Measurements from ENCODE around the gene DHX30.

The DHX30 gene

GRCh38 chr3:47852604-47853602 is 50.0 kb downstream of the DHX30 start:
- DNase-seq (ENCODE audit: low read depth) = no peak

GRCh38 chr3:47854267-47854666 is 51.3 kb downstream of the DHX30 start:
- DNase-seq (ENCODE audit: low read depth) = no peak

- no peak for DNase-seq (ENCODE audit: low read depth)
Observed at GRCh38 chr3:47854720-47855455, 52.0 kb downstream of the DHX30 start.

- DNase-seq (ENCODE audit: low read depth) = no peak
Observed at GRCh38 chr3:47855461-47856383, 52.8 kb downstream of the DHX30 start.

DNA sequence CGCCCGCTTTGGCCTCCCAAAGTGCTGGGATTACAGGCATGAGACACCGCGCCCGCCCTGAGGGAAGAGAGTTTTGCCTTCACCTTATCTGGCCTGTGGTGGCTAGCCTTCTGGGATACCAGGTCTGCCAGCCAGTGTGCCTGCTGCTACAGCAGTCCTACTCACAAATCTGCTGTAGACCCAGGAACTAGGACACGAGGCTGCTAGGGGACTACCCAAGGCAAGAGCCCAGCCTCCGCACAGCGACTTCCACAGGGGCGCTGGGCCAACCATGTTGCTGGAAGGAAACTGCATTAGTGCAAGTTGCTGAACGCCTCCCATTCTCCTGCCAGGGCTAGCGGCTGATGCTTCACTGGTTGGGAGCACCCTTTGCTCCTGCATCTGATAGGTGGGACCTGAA is 53.7 kb downstream of the DHX30 start:
- DNase-seq (ENCODE audit: low read depth) = no peak

DNA sequence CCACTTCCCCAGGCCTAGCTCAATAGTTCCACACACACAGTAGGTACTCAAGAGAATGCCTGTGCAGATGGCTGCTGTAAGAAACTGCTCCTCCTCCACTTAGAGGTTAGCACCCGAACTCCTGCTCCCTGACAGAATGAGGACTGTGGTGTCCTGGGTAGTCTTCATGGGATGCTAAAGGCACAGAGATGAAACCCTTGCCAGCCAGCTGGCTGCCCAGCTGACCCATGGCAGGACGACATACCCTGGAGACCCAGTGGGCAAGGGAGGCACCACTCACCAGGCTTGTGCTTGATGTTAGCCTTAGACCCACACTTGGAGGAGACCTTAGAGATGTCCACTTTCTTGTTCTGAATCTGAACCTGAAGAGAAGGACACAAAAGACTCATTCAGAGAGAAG is 54.2 kb downstream of the DHX30 start:
- DNase-seq (ENCODE audit: low read depth) = no peak

- no peak for DNase-seq (ENCODE audit: low read depth)
Observed at GRCh38 chr3:47859956-47860605, 57.1 kb downstream of the DHX30 start.

GRCh38 chr3:47863391-47864128 is 60.6 kb downstream of the DHX30 start:
- DNase-seq (ENCODE audit: low read depth) = no peak

GRCh38 chr3:47865192-47865591 is 62.3 kb downstream of the DHX30 start:
- no peak for DNase-seq (ENCODE audit: low read depth)

- no peak for DNase-seq (ENCODE audit: low read depth)
Observed at GRCh38 chr3:47867451-47868044, 64.6 kb downstream of the DHX30 start.

DNA sequence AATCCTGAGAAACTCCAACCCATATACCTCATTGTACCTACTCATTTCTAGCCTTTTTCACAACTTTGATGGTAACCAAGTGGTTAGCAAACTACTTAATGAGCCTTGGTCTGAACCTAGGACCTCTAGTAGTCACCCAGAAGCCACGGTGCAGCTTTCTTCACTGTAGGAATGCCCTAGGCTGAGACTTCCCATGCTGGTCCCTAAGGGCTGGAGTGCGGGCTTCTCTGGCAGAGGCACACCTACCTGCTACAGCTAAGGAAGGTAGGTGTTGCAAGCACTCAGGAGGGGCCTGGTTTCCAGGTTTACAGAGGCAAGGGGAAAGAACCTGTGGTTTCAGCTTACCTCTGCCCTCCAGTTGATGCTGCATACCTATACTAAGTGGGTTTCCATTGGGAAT is 65.4 kb downstream of the DHX30 start:
- no peak for DNase-seq (ENCODE audit: low read depth)

DNA sequence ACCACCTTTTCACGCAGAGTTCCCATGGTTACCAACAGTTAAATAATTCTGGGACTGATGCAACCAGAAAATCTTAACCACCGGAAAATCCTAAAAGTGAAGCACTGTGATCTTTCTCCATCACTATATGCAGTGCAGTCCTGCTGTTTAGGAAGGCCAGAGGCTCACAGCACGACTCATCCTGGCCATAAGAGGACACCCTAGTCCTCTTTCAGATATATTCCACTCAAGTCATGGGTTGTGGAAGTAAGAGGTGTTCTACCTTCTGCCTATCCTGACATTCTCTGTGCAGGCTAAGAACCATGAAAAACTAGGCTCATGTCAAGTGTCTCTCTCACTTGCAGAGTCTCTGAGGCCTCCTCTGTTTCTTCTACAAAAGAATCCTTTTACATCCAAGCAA is 67.2 kb downstream of the DHX30 start:
- DNase-seq (ENCODE audit: low read depth) = no peak

- DNase-seq (ENCODE audit: low read depth) = no peak
Observed at GRCh38 chr3:47870702-47871260, 67.8 kb downstream of the DHX30 start.

DNA sequence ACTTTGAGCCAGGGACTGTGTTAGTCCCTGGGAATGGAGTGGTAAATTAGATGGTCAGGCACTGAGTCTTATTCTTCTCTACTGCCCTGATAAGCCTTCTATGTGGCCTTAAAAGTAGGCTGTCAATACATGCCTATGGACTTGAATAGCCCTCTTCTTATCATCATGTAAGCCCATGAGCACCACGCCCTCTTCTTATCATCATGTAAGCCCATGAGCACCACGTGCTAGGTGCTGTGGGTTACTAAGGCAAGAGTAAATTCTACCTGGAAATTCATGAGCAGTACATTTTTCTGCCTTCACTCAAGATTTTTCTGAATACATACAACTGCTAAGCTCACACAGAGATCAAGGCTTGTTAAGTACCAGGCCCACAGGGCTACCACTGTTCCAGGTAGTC is 68.5 kb downstream of the DHX30 start:
- no peak for DNase-seq (ENCODE audit: low read depth)

DNA sequence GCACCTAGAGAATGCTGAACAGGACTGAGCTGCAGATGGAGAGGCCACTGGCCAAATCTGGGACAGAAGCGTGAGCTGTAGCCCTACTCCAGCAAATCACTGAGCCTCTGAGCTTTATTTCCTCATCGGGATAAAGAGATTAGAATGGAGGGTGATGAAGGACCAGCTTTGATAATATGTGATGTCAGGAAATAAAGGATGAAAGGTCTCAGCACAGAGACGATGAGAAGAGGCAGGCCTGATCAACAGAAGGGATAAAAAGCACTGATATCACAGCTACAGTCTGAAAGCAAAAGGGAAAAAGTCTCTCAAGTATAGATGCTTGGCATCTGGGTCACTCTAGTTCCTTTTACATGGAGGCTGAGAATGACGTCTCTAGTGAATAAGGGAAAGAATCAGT is 70.0 kb downstream of the DHX30 start:
- no peak for DNase-seq (ENCODE audit: low read depth)

- DNase-seq (ENCODE audit: low read depth) = no peak
Observed at GRCh38 chr3:47874438-47874837, 71.5 kb downstream of the DHX30 start.

DNA sequence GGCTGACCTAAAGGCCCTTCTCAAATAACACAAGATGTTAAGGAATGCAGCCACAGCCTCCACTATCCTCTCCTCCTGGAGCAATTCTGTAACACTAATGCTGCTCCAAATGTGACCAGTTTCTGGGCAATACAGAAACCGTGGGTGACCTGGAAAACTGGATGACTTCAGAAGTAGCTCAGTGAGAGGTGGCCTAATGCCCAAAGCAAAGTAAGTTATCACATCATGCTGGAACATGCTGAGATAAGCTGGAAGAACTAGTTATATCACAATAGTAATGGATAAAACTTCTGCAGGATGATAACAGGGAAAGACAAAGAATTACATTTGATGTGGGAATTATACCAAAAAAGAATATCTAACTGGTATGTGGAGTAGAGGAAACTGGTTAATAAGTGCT is 72.0 kb downstream of the DHX30 start:
- no peak for DNase-seq (ENCODE audit: low read depth)

- no peak for DNase-seq (ENCODE audit: low read depth)
Observed at GRCh38 chr3:47877290-47877689, 74.4 kb downstream of the DHX30 start.

GRCh38 chr3:47877719-47878118 is 74.8 kb downstream of the DHX30 start:
- DNase-seq (ENCODE audit: low read depth) = no peak

- no peak for DNase-seq (ENCODE audit: low read depth)
Observed at GRCh38 chr3:47882338-47882737, 79.4 kb downstream of the DHX30 start.
